GM19193 (cell line): ENCODE measurements around the gene SCN8A.

ENCODE experiments used
- POLR2A ChIP-seq: IDR thresholded peaks from 4 replicates; pipeline ENCODE4 v1.6.1; 2011; ENCODE audit not compliant: insufficient read depth, insufficient read length; ENCODE audit errors: extremely low read depth

The SCN8A gene

GRCh38 chr12:51752234-51752889 lies 161.3 kb downstream of the SCN8A start:
- TF ChIP-seq POLR2A: no peak

- no peak for TF ChIP-seq POLR2A
Measured at GRCh38 chr12:51753980-51754675, 163.1 kb downstream of the SCN8A start.

GRCh38 chr12:51755251-51755650 lies 164.2 kb downstream of the SCN8A start:
- no peak for TF ChIP-seq POLR2A

GRCh38 chr12:51759175-51759574 lies 168.1 kb downstream of the SCN8A start:
- TF ChIP-seq POLR2A: no peak

GRCh38 chr12:51759695-51760094 lies 168.7 kb downstream of the SCN8A start:
- TF ChIP-seq POLR2A: no peak

- TF ChIP-seq POLR2A: no peak
Measured at GRCh38 chr12:51760231-51760630, 169.2 kb downstream of the SCN8A start.

- no peak for TF ChIP-seq POLR2A
Measured at GRCh38 chr12:51763743-51764142, 172.7 kb downstream of the SCN8A start.

GRCh38 chr12:51766067-51766676 lies 175.1 kb downstream of the SCN8A start:
- TF ChIP-seq POLR2A: no peak

- no peak for TF ChIP-seq POLR2A
Measured at GRCh38 chr12:51771008-51771407, 180.0 kb downstream of the SCN8A start.

GRCh38 chr12:51773145-51773869 lies 182.3 kb downstream of the SCN8A start:
- no peak for TF ChIP-seq POLR2A

GRCh38 chr12:51774933-51775332 lies 183.9 kb downstream of the SCN8A start:
- no peak for TF ChIP-seq POLR2A

- TF ChIP-seq POLR2A: no peak
Measured at GRCh38 chr12:51777457-51777856, 186.4 kb downstream of the SCN8A start.

- no peak for TF ChIP-seq POLR2A
Measured at GRCh38 chr12:51777973-51778372, 186.9 kb downstream of the SCN8A start.

- TF ChIP-seq POLR2A: no peak
Measured at GRCh38 chr12:51779876-51780275, 188.8 kb downstream of the SCN8A start.

GRCh38 chr12:51784688-51785087 lies 193.7 kb downstream of the SCN8A start:
- no peak for TF ChIP-seq POLR2A
